Retinal pigment epithelial cell (primary cell): ENCODE measurements around the gene ZNF275.
"Not testable (repeated sequence)": the region's sequence is repeated elsewhere in the genome, so short reads cannot be mapped to it uniquely, and the experiment has no call there.

Experiments used
- DNase-seq: peaks from one replicate; pipeline ENCODE4 v3.0.0-alpha.2; 2010; ENCODE audit warnings: low read depth
- H3K4me3 ChIP-seq: 2 replicates; pipeline ENCODE4 v1.5.1; 2011; ENCODE audit warnings: mild to moderate bottlenecking, low read length, control low read depth, moderate library complexity
- CTCF ChIP-seq: conservative IDR thresholded peaks from 2 replicates; pipeline ENCODE4 v1.5.1; 2011; ENCODE audit warnings: low read depth, low read length, control low read depth, inconsistent platforms

ZNF275 gene

GRCh38 chrX:153333821-153334653, at the start of gene ZNF275:
Gene ZNF275 (plus strand): TSS chrX:153334153. CDS start chrX:153336680, 2,527 bp downstream.
- no peak for DNase-seq
- H3K4me3 ChIP-seq = peak within 1 kb of the TSS; percentile 63
- no peak for TF ChIP-seq CTCF

GRCh38 chrX:153285678-153286077, 48.3 kb upstream of the ZNF275 start:
- not testable (repeated sequence) for DNase-seq, H3K4me3 ChIP-seq

- not testable (repeated sequence) for H3K4me3 ChIP-seq, DNase-seq
Measured at GRCh38 chrX:153288807-153289206, 45.1 kb upstream of the ZNF275 start.

GRCh38 chrX:153293485-153294071, 40.4 kb upstream of the ZNF275 start:
- H3K4me3 ChIP-seq = not testable (repeated sequence)

GRCh38 chrX:153297376-153297775, 36.6 kb upstream of the ZNF275 start:
- DNase-seq = no peak
- no peak for TF ChIP-seq CTCF
- no peak overlapping the region for H3K4me3 ChIP-seq

More at GRCh38 chrX:153293485-153294071, 40.4 kb upstream of the ZNF275 start:
- not testable (repeated sequence) for DNase-seq

GRCh38 chrX:153299855-153300254, 34.1 kb upstream of the ZNF275 start:
- no peak overlapping the region for H3K4me3 ChIP-seq
- no peak for DNase-seq
- no peak for TF ChIP-seq CTCF

- H3K4me3 ChIP-seq = no peak overlapping the region
- TF ChIP-seq CTCF = no peak
- no peak for DNase-seq
Measured at GRCh38 chrX:153301746-153302145, 32.2 kb upstream of the ZNF275 start.

- DNase-seq = no peak
- no peak overlapping the region for H3K4me3 ChIP-seq
- TF ChIP-seq CTCF = no peak
Measured at GRCh38 chrX:153302796-153303195, 31.2 kb upstream of the ZNF275 start.
